IPS DF 4.7 (cell line): ENCODE measurements around the gene ABHD13.
"Not testable (repeated sequence)": the region's sequence is repeated elsewhere in the genome, so short reads cannot be mapped to it uniquely, and the experiment has no call there.

Experiments
- DNase-seq: peaks from one replicate; pipeline ENCODE4 v3.0.0-alpha.2; 2013; ENCODE audit warnings: low spot score; ENCODE audit errors: extremely low read depth

The ABHD13 gene

DNA sequence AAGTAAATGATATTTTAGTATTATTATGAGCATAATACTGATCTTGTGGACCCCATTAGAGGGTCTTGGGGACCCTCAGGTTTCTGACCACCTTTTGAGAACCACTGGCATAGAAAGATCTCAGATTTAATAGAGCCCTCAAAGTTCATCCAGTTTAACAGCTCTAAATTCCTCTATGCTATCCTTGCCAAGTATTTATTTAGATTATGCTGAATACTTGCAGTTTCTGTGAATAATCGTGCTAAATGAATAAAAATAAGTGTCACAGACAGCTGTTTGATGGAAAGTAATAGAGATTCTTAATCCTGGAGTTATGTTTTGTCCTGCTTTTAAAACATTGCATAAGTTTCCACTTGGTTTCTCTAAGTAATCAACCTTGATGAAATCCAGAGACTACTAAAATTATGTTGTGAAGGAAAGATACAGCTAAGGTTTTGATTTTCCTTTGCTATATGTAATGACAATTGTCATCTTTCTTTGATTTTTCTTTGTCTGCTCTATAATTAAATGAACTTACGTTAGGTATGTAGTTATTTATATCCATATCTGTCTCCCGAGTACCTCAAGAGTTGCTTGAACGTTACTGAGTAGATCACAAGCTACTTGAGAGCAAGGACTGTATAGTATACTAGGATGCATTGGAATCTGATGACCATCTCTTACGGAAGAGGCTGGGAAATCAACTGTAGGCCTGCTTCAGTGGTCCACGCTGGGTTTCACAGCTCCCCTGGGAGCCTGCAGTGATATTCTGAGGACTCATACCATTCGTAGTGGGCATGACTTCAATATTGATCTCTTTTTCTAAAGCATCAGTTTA lies 5.7 kb downstream of the ABHD13 start:
- no peak for DNase-seq

DNA sequence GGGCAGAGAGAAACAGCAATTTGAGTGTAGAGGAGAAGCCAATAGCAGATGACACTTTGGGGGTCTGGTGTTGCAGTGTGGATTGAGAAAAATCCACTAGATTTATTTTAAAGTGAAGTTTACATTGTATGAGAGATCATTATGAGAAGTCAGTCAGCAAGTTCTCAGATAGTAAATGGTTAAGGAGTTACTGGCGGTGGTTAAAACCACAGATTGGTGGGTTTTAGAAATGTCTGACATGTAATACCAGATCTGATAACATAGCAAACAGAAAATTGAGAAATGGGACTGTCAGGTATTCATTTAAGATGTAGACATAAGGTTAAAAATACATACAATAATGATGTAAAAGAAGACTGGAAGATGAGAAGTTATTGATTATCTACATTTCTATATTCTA lies 7.2 kb downstream of the ABHD13 start:
- no peak for DNase-seq

GRCh38 chr13:108226184-108226583 lies 8.0 kb downstream of the ABHD13 start:
- DNase-seq = no peak

GRCh38 chr13:108227651-108228272 lies 9.6 kb downstream of the ABHD13 start:
- DNase-seq = no peak

DNA sequence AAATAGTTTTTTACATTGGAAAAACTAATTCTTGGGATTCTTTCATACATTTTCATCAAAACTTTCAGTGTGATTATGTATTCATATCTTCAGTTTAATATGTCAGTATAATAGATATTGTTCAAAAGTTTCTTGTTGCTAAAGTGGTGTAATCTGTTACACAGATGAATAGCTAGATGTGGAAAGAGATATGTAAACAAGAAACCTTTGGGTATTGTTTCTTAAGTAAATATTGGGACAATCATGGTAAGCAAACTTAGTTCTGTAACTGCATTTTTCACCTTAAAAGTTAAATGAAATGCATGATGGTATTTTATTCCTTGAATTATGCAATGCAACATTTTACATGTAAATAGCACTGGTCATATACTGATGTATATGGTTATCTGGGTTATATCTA lies 12.2 kb downstream of the ABHD13 start:
- DNase-seq = no peak

- no peak for DNase-seq
Measured at GRCh38 chr13:108249150-108249549, 31.0 kb downstream of the ABHD13 start.

GRCh38 chr13:108257248-108257647 lies 39.1 kb downstream of the ABHD13 start:
- no peak for DNase-seq

DNA sequence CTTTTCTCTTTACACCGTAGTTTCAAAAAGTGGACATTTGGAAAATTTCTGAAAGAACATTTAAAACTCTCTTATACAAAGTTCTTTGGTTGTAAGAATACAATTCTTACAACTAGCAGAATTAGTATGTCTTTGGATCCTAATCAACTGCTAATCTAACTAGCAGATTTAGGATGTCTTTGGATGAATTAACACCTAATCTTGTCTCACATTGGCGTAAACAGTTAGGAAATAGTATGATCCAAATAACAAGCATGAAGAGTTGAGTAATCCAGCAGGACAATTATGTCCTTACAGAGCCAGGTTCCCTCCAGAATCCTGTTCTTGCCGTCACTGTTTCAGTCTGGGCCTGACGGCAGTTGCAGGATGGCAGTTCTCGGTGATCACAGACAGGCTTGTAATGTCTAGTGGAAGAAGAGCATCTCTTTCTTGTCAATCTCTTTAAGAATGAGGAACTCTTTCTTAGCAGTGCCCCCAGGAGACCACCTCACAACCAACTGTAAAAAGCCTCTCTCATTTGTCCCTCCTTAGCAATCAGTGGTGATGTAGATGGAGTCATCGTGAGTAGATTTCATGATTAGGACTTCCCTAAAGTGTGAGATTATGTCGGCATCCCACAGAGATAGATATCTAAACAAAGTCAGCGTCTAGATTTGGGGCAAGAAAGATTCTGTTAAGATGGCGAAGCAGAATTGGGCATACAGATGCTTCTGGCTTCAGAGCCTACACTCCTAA lies 45.6 kb downstream of the ABHD13 start:
- DNase-seq = no peak

DNA sequence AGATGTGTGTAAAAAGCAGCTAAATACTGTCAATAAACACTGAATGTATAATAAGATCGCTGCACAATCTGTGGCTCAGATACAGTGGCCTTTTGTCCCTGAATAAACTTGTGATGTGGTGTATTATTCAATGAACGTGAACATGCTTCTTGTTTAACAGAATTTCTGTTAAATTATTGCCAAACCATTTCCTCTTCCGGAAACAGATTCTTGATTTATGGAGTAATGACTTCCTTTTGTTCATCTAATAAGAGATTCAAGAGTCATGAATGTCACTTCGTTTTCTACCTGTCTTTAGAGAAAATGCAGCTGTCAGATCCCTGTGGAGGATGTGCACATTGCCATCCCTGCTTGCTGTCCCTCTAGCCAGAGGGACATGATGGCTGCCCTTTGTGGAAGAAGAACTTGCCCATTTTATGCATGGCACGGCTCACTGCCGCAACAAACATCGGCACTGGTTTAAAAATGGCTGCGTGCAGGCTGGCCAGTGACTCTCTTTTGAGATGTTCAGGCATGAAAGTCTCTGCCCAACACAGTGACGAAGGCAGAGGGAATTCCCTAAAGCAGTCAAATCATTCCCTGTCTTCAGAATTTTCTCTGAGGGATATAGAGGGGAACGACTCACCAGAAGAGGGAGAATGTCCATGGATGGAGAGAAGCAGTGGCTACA lies 48.3 kb downstream of the ABHD13 start:
- no peak for DNase-seq

DNA sequence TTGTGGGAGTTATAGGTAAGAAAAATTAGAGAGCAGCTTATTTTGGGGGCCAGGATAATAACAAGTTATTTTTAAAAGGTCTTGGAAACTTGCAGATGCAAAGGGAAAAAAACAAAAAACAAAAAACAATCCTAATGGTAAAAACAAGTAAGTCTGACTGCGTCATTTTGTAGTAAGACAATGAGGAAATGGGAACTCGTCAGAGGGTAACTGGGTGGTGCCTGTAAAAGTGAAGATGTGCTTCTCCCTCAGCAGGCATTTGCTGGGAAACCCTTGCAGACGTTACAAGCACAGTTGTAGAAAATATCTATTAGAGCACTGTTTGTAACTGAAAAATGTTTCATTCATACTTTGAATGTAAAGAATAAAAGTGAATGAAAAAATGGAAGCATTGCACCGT lies 49.2 kb downstream of the ABHD13 start:
- no peak for DNase-seq

DNA sequence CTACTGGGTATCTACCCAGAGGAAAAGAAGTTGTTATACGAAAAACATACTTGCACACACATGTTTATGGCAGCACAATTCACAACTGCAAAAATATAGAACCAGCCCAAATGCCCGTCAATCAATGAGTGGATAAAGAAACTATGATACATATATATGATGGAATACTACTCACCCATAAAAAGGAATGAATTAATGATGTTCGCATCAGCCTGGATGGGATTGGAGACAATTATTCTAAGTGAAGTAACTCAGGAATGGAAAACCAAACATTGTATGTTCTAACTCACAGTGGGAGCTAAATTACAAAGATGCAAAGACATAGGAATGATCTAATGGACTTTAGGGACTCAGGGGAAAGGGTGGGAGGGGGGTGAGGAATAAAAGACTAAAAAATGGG lies 49.7 kb downstream of the ABHD13 start:
- not testable (repeated sequence) for DNase-seq

DNA sequence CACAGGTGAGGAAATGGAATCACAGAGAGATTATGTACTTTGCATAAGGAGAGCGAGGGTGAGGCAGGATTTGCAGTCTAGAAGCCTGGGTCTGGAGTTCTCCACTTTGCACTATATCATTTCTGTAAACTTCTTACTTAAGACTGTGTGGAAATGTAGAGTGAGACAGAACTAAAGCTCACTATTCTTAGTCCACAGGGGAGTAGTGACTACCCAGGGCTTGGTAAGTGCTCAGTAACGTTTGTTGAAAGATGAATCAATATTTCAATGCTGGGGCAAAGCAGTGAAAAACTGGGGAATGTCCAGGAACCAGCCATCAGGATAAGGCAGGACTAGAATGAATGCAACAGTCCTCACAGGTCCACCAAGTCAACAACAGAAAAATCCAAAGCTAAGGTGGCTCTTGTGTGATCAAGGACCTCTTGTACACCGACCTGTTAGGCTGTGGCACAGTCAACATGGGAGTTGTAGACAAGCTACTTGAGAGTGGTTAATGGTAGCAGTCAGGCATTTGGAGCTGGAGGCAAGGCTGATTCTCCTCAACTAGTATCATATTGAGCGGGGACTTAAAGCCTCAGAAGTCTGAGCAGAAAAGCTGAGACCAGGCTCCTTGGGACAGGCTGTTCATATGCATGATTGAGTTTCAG lies 50.4 kb downstream of the ABHD13 start:
- DNase-seq = no peak

DNA sequence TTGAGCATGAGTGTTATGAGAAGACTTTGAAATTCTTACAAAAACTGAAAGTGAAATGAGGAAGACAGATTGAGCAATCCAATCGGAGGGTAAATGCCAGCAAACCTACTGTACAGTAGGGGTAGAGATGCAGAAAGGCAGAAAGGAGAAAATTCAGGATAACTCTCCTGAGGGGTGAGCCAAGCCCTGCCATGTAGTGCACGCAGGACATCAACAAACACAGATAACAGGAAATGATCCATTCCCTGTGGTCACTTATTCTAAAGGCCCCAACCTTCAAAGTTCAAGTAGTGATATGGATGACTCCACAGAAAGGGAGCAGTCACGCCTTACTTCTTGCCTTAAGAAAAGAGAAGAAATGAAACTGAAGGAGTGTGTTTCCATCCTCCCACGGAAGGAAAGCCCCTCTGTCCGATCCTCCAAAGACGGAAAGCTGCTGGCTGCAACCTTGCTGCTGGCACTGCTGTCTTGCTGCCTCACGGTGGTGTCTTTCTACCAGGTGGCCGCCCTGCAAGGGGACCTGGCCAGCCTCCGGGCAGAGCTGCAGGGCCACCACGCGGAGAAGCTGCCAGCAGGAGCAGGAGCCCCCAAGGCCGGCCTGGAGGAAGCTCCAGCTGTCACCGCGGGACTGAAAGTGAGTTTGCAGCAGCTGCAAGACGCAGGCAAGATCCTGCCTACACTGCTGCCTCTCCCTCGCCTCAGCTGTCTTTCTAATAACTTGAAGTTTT lies 51.6 kb downstream of the ABHD13 start, which contains the start of gene TNFSF13B:
TSS of gene TNFSF13B (plus strand) at position 118 of the 728 bp plus-strand sequence. CDS start at position 296, 178 bp downstream.
- DNase-seq = no peak

DNA sequence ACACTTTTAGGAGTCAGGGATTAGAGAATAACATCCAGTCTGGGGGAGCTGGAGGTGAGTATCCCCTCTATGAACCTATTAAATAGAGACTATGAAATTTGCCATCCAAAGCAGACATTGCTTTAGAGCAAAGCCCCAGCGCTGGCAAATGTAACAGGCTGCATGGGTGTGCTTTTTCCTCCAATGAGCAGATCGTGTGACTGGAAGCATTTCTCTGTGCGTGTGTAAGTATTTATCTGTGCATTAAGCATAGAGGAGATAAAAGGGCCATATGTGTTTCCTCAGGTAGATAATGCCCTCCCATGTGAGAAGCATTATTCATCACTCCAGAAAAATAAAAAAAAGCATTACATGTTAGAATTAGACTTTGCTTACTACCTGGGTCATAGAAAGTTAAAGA lies 52.2 kb downstream of the ABHD13 start:
- no peak for DNase-seq

- DNase-seq = no peak
Measured at GRCh38 chr13:108272333-108272732, 54.1 kb downstream of the ABHD13 start.

GRCh38 chr13:108273429-108274118 lies 55.4 kb downstream of the ABHD13 start:
- no peak for DNase-seq

GRCh38 chr13:108274718-108275117 lies 56.5 kb downstream of the ABHD13 start:
- no peak for DNase-seq

DNA sequence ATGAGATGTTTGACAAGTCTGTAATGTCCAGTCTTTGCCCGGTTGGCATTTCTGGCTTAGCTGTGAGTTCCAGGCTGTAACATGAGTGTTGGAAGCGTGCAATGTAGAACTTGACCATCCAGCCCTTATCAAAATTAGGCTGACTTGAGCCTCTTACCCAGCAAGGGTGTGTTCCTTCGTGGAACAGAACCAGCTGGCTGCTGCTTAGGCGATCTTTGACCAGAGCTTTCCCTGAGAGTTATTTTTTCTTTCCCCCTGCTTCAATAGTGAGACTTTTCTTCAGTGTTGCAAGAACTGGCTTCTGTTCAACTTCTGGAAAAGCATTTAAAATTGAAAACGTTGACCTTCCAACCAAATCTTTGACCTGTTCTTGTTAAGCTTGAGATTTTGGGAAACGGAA lies 57.9 kb downstream of the ABHD13 start:
- no peak for DNase-seq

- DNase-seq = no peak
Measured at GRCh38 chr13:108278466-108278865, 60.3 kb downstream of the ABHD13 start.

GRCh38 chr13:108281901-108282300 lies 63.7 kb downstream of the ABHD13 start:
- DNase-seq = no peak
